Esophagus mucosa (tissue), 1 donor: Measurements from ENCODE around the gene TGFBR3. TPM values are rescaled to one million over a fixed set of nuclear protein-coding genes. Genes with fewer than 3 reads are reported as not detected.

ENCODE experiments used
- ATAC-seq: fragments of 200-7000 bp; cut with Tn5 transposase; one replicate; pipeline ENCODE4 v1.9.1; 2020
- total RNA-seq: library from RNA; stranded (reverse); gene quantifications from one replicate; pipeline ENCODE4 v1.2.4, GENCODE V29; 2023
- donor health status: DM: yes; HTN: yes; CAD: no.

Gene TGFBR3
- total RNA-seq, 1 donor from 2014 or later: 10.4 TPM

- no peak for ATAC-seq
Observed at GRCh38 chr1:91707114-91707889, 178.6 kb downstream of the TGFBR3 start.

GRCh38 chr1:91706140-91706957 lies 179.6 kb downstream of the TGFBR3 start:
- no peak for ATAC-seq

GRCh38 chr1:91704746-91705145 lies 181.2 kb downstream of the TGFBR3 start:
- ATAC-seq: no peak

- ATAC-seq: no peak
Observed at GRCh38 chr1:91703095-91703494, 182.9 kb downstream of the TGFBR3 start.

- no peak for ATAC-seq
Observed at GRCh38 chr1:91701472-91701869, 184.5 kb downstream of the TGFBR3 start.

- ATAC-seq: no peak
Observed at GRCh38 chr1:91700771-91701471, 185.0 kb downstream of the TGFBR3 start.

- ATAC-seq: no peak
Observed at GRCh38 chr1:91700332-91700731, 185.6 kb downstream of the TGFBR3 start.

GRCh38 chr1:91699339-91699974 lies 186.5 kb downstream of the TGFBR3 start:
- ATAC-seq: no peak

- ATAC-seq: no peak
Observed at GRCh38 chr1:91697861-91698260, 188.1 kb downstream of the TGFBR3 start.

- ATAC-seq: no peak
Observed at GRCh38 chr1:91697416-91697815, 188.5 kb downstream of the TGFBR3 start.

GRCh38 chr1:91696321-91696720 lies 189.6 kb downstream of the TGFBR3 start:
- ATAC-seq: no peak

GRCh38 chr1:91693557-91693956 lies 192.4 kb downstream of the TGFBR3 start:
- no peak for ATAC-seq

GRCh38 chr1:91691525-91691924 lies 194.4 kb downstream of the TGFBR3 start:
- ATAC-seq: no peak

GRCh38 chr1:91689641-91690481 lies 196.1 kb downstream of the TGFBR3 start:
- no peak for ATAC-seq

- ATAC-seq: no peak
Observed at GRCh38 chr1:91687452-91687851, 198.5 kb downstream of the TGFBR3 start.

GRCh38 chr1:91685994-91686393 lies 200.0 kb downstream of the TGFBR3 start:
- peak; percentile 80 for ATAC-seq

GRCh38 chr1:91684481-91685196 lies 201.3 kb downstream of the TGFBR3 start:
- no peak for ATAC-seq

GRCh38 chr1:91683598-91683951 lies 202.4 kb downstream of the TGFBR3 start:
- ATAC-seq: peak; percentile 82

- no peak for ATAC-seq
Observed at GRCh38 chr1:91682882-91683597, 202.9 kb downstream of the TGFBR3 start.

GRCh38 chr1:91680556-91681155 lies 205.3 kb downstream of the TGFBR3 start:
- ATAC-seq: no peak
